ENCODE data around the gene ZNF763. TPM values are rescaled to one million over a fixed set of nuclear protein-coding genes. Genes with fewer than 3 reads are reported as not detected.

Gene ZNF763
- total RNA-seq, 2 donors from 2014 or later, result 4.4 to 5.0 TPM

GRCh38 chr19:11979527-11979926, 14.7 kb downstream of the ZNF763 start:
- WGBS, 2 experiments (ENCODE audit: insufficient coverage in 1 of 2, insufficient read length in 1 of 2), result 80 to 94% methylated on average over 4 of the region's 4 CpGs
- Histone ChIP-seq H3K4me3 (ENCODE audit: low read length) (peak overlapping the region; percentile 62), H3K4me1 (ENCODE audit: control insufficient read depth, insufficient read depth, low read length) (no peaks in the 10 kb centered on the region), H3K27me3 (ENCODE audit: control insufficient read depth, insufficient read depth, low read length, poor library complexity, severe bottlenecking) (no peaks in the 10 kb centered on the region), H3K27ac (ENCODE audit: low read depth, low read length) (no peak overlapping the region), H3K9ac (ENCODE audit: extremely low read depth, low read length, poor library complexity, severe bottlenecking) (no peak overlapping the region), H3K36me3 (ENCODE audit: control insufficient read depth, insufficient read depth, low read length) (peaks cover 24% of the 10 kb centered on the region), H3K9me3 (ENCODE audit: control insufficient read depth, low read length) (peaks cover 80% of the 10 kb centered on the region)
- Mint-ChIP-seq H3K9me3 (peaks cover 90% of the 10 kb centered on the region), H3K4me3 (no peak overlapping the region), H3K36me3 (ENCODE audit: low read depth) (peaks cover 47% of the 10 kb centered on the region), H3K27ac (no peak overlapping the region), H3K4me1 (no peaks in the 10 kb centered on the region), H3K27me3 (ENCODE audit: insufficient read depth) (peaks cover 2% of the 10 kb centered on the region)
- no peak for TF ChIP-seq CTCF (conservative IDR thresholded peaks at IDR 0.05)
- no peak for DNase-seq

GRCh38 chr19:11982526-11982925, 17.7 kb downstream of the ZNF763 start:
- Mint-ChIP-seq H3K9me3 (peaks cover 84% of the 10 kb centered on the region), H3K36me3 (ENCODE audit: low read depth) (peaks cover 28% of the 10 kb centered on the region), H3K4me1 (no peaks in the 10 kb centered on the region), H3K27ac (no peak overlapping the region), H3K4me3 (no peak overlapping the region), H3K27me3 (ENCODE audit: insufficient read depth) (peaks cover 2% of the 10 kb centered on the region)
- 78 to 92% methylated on average over 2 to 3 of the region's 4 CpGs for WGBS, 2 experiments (ENCODE audit: insufficient coverage in 1 of 2, insufficient read length in 1 of 2)
- no peaks in the 10 kb centered on the region for H3K27me3 ChIP-seq (ENCODE audit: control insufficient read depth, insufficient read depth, low read length, poor library complexity, severe bottlenecking)
- H3K9me3 ChIP-seq (ENCODE audit: control insufficient read depth, low read length), result peaks cover 60% of the 10 kb centered on the region
- no peak for TF ChIP-seq CTCF (conservative IDR thresholded peaks at IDR 0.05)
- H3K4me1 ChIP-seq (ENCODE audit: control insufficient read depth, insufficient read depth, low read length), result no peaks in the 10 kb centered on the region
- H3K9ac ChIP-seq (ENCODE audit: extremely low read depth, low read length, poor library complexity, severe bottlenecking), result no peak overlapping the region
- no peak overlapping the region for H3K27ac ChIP-seq (ENCODE audit: low read depth, low read length)
- peaks cover 20% of the 10 kb centered on the region for H3K36me3 ChIP-seq (ENCODE audit: control insufficient read depth, insufficient read depth, low read length)
- H3K4me3 ChIP-seq (ENCODE audit: low read length), result no peak overlapping the region
- DNase-seq, result no peak

- H3K4me3 Mint-ChIP-seq, result no peak overlapping the region
- no peak overlapping the region for H3K27ac ChIP-seq (ENCODE audit: low read depth, low read length)
- H3K36me3 Mint-ChIP-seq (ENCODE audit: low read depth), result peaks cover 11% of the 10 kb centered on the region
- 57 to 72% methylated on average over 3 to 5 of the region's 5 CpGs for WGBS, 2 experiments (ENCODE audit: insufficient coverage in 1 of 2, insufficient read length in 1 of 2)
- no peak overlapping the region for H3K27ac Mint-ChIP-seq
- DNase-seq, result peak; percentile 57
- H3K9me3 Mint-ChIP-seq, result peaks cover 60% of the 10 kb centered on the region
- TF ChIP-seq CTCF (conservative IDR thresholded peaks at IDR 0.05), result peak; percentile 51
- no peaks in the 10 kb centered on the region for H3K27me3 ChIP-seq (ENCODE audit: control insufficient read depth, insufficient read depth, low read length, poor library complexity, severe bottlenecking)
- no peak overlapping the region for H3K4me3 ChIP-seq (ENCODE audit: low read length)
- H3K4me1 ChIP-seq (ENCODE audit: control insufficient read depth, insufficient read depth, low read length), result no peaks in the 10 kb centered on the region
- peaks cover 2% of the 10 kb centered on the region for H3K27me3 Mint-ChIP-seq (ENCODE audit: insufficient read depth)
- H3K9me3 ChIP-seq (ENCODE audit: control insufficient read depth, low read length), result peaks cover 35% of the 10 kb centered on the region
- peaks cover 6% of the 10 kb centered on the region for H3K4me1 Mint-ChIP-seq
- H3K36me3 ChIP-seq (ENCODE audit: control insufficient read depth, insufficient read depth, low read length), result peaks cover 3% of the 10 kb centered on the region
- H3K9ac ChIP-seq (ENCODE audit: extremely low read depth, low read length, poor library complexity, severe bottlenecking), result no peak overlapping the region
These were observed 20.1 kb downstream of the ZNF763 start for GRCh38 chr19:11984986-11985385.

Data from endodermal cell (in vitro differentiated cells).